Osteocyte (in vitro differentiated cells): Measurements from ENCODE around the gene FGF12. TPM values are rescaled to one million over a fixed set of nuclear protein-coding genes. Genes with fewer than 3 reads are reported as not detected.

ENCODE experiments used
- DNase-seq: peaks from one replicate; pipeline ENCODE4 v3.0.0; 2021; ENCODE audit warnings: mixed read lengths; ENCODE audit not compliant: unreplicated experiment; ENCODE audit errors: extremely low spot score
- H3K27ac Mint-ChIP-seq: one replicate; pipeline ENCODE4 v1.8.0; 2021; ENCODE audit warnings: mild to moderate bottlenecking, mixed read lengths; ENCODE audit not compliant: unreplicated experiment
- H3K27me3 Mint-ChIP-seq: one replicate; pipeline ENCODE4 v1.8.0; 2021; ENCODE audit warnings: mixed read lengths; ENCODE audit not compliant: unreplicated experiment
- H3K36me3 Mint-ChIP-seq: one replicate; pipeline ENCODE4 v1.8.0; 2021; ENCODE audit warnings: mixed read lengths; ENCODE audit not compliant: unreplicated experiment
- H3K4me1 Mint-ChIP-seq: one replicate; pipeline ENCODE4 v1.8.0; 2021; ENCODE audit warnings: mixed read lengths; ENCODE audit not compliant: unreplicated experiment
- H3K4me3 Mint-ChIP-seq: one replicate; pipeline ENCODE4 v1.8.0; 2021; ENCODE audit warnings: mild to moderate bottlenecking, moderate library complexity, mixed read lengths; ENCODE audit not compliant: unreplicated experiment
- H3K9me3 Mint-ChIP-seq: one replicate; pipeline ENCODE4 v1.8.0; 2021; ENCODE audit warnings: mixed read lengths; ENCODE audit not compliant: unreplicated experiment
- CTCF ChIP-seq: fragments of 200-600 bp; sonication (generic); IDR thresholded peaks from 2 replicates; pipeline ENCODE4 v1.5.0; 2021; ENCODE audit warnings: antibody characterized with exemption, mild to moderate bottlenecking, moderate library complexity
- total RNA-seq: library from RNA; stranded (reverse); gene quantifications from 2 replicates; pipeline ENCODE4 v1.2.1, GENCODE V29; 2021

FGF12 gene
- total RNA-seq, 1 donor from 2014 or later, result not detected

- H3K4me3 Mint-ChIP-seq, result no peak overlapping the region
- H3K36me3 Mint-ChIP-seq, result no peaks in the 10 kb centered on the region
- H3K4me1 Mint-ChIP-seq, result no peaks in the 10 kb centered on the region
- no peak overlapping the region for H3K27ac Mint-ChIP-seq
- H3K9me3 Mint-ChIP-seq, result no peaks in the 10 kb centered on the region
- no peak for TF ChIP-seq CTCF
- no peaks in the 10 kb centered on the region for H3K27me3 Mint-ChIP-seq
- no peak for DNase-seq
These were observed 454.2 kb downstream of the FGF12 start for GRCh38 chr3:192273001-192273696.

GRCh38 chr3:192262001-192262400 is 465.3 kb downstream of the FGF12 start:
- no peak for TF ChIP-seq CTCF
- H3K4me1 Mint-ChIP-seq, result no peaks in the 10 kb centered on the region
- H3K27ac Mint-ChIP-seq, result no peak overlapping the region
- no peaks in the 10 kb centered on the region for H3K36me3 Mint-ChIP-seq
- no peaks in the 10 kb centered on the region for H3K9me3 Mint-ChIP-seq
- no peaks in the 10 kb centered on the region for H3K27me3 Mint-ChIP-seq
- no peak for DNase-seq
- H3K4me3 Mint-ChIP-seq, result no peak overlapping the region

GRCh38 chr3:192261135-192261534 is 466.2 kb downstream of the FGF12 start:
- no peak for TF ChIP-seq CTCF
- H3K9me3 Mint-ChIP-seq, result no peaks in the 10 kb centered on the region
- no peaks in the 10 kb centered on the region for H3K4me1 Mint-ChIP-seq
- no peaks in the 10 kb centered on the region for H3K27me3 Mint-ChIP-seq
- no peak overlapping the region for H3K27ac Mint-ChIP-seq
- H3K4me3 Mint-ChIP-seq, result no peak overlapping the region
- DNase-seq, result no peak
- H3K36me3 Mint-ChIP-seq, result no peaks in the 10 kb centered on the region

GRCh38 chr3:192260116-192261010 is 467.0 kb downstream of the FGF12 start:
- DNase-seq, result no peak
- Mint-ChIP-seq H3K4me3 (no peak overlapping the region), H3K9me3 (no peaks in the 10 kb centered on the region), H3K27ac (no peak overlapping the region), H3K27me3 (no peaks in the 10 kb centered on the region), H3K36me3 (no peaks in the 10 kb centered on the region), H3K4me1 (no peaks in the 10 kb centered on the region)
- no peak for TF ChIP-seq CTCF

- TF ChIP-seq CTCF, result no peak
- no peaks in the 10 kb centered on the region for H3K27me3 Mint-ChIP-seq
- no peak overlapping the region for H3K27ac Mint-ChIP-seq
- H3K36me3 Mint-ChIP-seq, result no peaks in the 10 kb centered on the region
- no peak overlapping the region for H3K4me3 Mint-ChIP-seq
- H3K9me3 Mint-ChIP-seq, result no peaks in the 10 kb centered on the region
- DNase-seq, result no peak
- no peaks in the 10 kb centered on the region for H3K4me1 Mint-ChIP-seq
These were observed 467.7 kb downstream of the FGF12 start for GRCh38 chr3:192259661-192260060.
